LNCaP clone FGC (cell line): Measurements from ENCODE around the gene OLFML2A.

Experiments used
- DNase-seq: peaks from one replicate; pipeline ENCODE4 v3.0.0-alpha.2; 2011; ENCODE audit warnings: low read depth
- H3K4me3 ChIP-seq: 2 replicates; pipeline ENCODE4 v1.5.1; 2011; ENCODE audit warnings: mild to moderate bottlenecking, low read depth, low read length, control low read depth
- TF ChIP-seq, protein P1 (sequence below): IDR thresholded peaks from 2 replicates; pipeline ENCODE4 v1.5.1; 2012; ENCODE audit warnings: mild to moderate bottlenecking; ENCODE audit not compliant: control insufficient read depth, insufficient read depth; ENCODE audit errors: extremely low read depth

Gene OLFML2A

DNA sequence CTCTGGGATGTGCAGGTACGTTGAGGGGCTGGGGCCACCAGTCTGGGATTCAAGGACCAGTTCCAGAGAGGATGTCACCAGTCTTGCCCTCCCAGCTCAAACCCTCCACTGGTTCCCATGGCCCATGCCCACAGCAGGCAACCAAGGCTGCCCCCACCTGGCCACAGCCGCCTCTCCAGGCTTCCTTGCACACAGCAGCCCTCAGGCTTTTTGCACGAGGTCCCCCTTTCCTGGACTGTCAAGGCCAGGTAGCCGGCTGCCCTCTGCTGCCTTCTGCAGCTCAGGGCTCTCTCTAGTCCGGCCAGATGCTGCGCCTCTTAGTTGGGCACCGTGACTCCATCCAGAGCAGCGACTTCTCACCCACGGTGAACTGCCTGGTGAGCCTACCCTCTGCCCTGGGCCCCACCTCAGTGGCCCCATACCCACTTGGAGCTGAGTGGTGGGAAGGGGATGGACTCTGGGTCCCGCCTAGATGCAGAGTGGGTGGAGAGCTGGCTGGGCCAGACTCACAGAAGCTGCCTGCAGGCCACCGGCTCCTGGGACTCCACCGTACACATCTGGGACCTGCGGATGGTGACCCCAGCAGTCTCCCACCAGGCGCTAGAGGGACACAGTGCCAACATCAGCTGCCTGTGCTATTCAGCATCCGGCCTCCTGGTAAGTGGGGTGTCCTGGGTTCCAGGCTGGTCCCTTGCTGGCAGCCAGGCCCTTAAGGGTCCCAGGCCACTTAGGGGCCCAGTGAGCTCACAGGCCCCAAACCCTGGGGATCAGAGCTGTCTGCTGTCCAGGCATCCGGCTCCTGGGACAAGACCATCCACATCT lies 79.2 kb downstream of the OLFML2A start:
- TF ChIP-seq, protein P1, sequence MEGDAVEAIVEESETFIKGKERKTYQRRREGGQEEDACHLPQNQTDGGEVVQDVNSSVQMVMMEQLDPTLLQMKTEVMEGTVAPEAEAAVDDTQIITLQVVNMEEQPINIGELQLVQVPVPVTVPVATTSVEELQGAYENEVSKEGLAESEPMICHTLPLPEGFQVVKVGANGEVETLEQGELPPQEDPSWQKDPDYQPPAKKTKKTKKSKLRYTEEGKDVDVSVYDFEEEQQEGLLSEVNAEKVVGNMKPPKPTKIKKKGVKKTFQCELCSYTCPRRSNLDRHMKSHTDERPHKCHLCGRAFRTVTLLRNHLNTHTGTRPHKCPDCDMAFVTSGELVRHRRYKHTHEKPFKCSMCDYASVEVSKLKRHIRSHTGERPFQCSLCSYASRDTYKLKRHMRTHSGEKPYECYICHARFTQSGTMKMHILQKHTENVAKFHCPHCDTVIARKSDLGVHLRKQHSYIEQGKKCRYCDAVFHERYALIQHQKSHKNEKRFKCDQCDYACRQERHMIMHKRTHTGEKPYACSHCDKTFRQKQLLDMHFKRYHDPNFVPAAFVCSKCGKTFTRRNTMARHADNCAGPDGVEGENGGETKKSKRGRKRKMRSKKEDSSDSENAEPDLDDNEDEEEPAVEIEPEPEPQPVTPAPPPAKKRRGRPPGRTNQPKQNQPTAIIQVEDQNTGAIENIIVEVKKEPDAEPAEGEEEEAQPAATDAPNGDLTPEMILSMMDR: peak; percentile 46
- DNase-seq: no peak
- H3K4me3 ChIP-seq: no peak overlapping the region

DNA sequence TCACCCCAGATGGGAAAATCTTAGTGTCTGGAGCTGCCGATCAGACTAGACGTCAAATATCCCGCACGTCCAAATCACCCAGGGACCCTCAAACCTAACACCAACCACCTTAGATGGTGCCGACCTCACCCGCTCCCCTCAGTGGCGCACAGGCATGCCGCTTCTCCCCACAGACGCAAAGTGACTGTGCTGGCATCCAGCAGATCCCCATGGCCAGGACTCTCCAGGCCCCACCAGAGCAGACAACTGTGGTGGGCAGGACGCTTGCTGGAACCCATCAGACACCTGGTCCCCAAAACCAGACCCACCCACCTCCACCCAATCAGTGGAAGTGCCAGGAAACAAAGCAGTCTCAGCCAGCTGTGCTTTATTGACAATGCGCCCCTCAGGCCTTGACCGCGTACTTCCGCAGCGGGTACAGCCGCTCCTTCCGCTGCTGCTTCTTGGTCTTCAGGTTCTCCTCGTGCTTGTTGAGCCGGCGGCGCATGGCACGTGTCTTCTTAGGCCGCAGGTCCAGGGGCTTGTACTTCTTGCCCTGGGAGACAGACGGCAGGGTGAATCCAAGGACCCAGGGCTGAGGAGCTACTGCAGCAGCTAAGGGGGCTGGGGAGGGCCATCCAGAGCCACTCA lies 80.7 kb downstream of the OLFML2A start:
- TF ChIP-seq, protein P1: no peak
- no peak for DNase-seq
- no peak overlapping the region for H3K4me3 ChIP-seq

DNA sequence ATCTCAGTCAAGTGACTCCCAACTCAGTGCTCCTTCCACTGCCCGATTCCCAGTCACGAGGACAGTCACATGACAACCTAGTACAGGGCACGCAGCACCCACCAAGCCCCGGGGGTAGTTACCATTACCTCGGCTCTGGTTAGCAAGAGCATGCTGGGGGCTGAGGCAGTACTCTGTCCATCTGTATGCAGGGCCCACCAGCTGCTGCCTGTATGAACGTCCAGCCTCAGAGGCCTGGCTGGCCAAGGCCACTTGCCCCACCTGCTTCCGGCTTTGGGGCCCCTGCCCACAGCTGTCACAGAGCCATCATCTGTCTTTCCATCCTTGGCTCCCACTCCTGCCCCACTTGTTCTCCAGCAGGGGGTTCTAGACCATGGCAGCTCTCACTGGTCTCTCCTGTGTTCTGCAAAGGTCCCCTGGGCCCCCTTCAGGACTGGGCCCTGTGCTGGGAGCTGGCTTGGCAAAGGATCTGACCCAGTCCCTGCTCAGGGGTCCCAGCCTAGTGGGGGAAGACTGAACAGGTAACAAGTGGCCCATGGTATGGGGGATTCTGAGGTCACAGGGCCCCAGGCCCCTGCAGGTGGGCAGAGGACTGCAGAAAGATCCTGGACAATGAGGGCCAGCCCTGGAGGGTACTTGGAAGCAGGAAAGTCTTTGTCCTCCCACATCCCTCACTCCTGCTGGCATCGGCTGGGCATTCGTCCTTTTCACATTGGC lies 81.6 kb downstream of the OLFML2A start:
- no peak for DNase-seq
- H3K4me3 ChIP-seq: no peak overlapping the region
- TF ChIP-seq, protein P1: no peak

DNA sequence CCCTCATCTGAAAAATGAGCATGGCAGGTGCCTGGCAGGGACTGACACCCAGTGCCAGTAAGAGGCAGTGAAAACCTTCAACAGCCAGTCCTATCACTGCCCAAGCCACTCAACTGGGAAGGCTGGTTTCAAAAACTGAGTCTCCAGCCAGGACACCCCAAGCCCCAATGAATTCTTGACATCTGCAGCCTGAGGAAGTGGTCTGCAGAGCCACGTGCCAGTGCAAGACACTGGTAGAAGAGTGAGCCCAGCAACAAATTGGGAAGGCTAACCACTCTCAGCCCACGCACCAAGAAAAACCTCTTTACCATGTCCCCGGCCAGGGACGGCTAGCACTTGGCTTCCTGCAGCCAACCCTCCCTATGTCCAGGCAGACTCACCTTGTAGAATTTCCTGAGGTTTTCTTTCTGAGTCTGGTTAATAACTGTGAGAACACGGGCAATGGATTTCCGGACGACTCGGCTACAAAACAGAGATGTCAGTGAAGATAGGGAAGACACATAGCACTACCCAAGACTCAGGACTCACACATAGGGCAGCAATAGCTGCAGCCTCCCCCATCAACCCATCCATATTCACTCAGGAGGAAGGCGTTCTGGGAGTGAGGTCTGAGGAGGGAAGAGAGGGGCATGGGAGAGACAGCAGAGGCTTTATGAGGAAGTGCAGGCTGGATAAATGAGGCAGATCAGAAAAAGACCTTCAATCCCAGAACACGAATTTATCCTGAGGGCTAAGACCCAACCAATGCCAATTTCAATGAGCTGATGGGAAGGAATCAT lies 83.1 kb downstream of the OLFML2A start:
- TF ChIP-seq, protein P1: no peak

DNA sequence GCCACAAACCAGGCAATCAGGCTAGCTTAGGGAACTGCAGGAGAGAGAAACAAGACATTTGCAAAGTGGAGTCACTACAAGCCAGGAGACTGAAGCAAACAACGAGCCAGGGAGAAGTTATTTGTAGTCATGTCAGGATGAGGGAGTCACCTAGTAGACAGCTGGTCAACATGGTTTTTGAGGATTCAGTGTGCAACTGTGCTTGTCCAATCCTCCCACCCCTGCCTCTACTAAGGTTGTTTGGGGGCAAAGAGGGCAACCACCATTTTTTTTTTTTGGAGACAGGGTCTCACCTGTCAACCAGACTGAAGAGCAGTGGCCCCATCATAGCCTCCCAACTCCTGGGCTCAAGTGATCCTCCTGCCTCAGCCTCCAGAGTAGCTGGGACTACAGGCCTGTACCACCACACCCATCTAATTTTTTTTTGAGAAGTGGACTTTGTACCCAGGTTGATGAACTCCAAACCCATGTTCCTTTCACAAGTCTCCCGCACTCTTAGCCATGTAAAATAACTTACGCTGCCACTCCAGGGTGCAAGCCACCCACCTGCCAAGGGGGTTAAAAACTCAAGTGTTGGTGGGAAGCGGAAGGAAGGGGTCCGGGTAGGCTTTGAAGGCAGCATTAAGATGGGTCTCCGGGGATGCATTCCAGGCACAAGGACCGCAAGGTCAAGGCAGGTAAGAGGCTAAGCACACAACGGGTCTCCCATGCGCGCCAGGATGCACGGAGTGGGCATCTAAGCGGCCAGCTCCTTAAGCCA lies 83.8 kb downstream of the OLFML2A start:
- TF ChIP-seq, protein P1: no peak
- H3K4me3 ChIP-seq: peak overlapping the region; percentile 100
- DNase-seq: no peak

More for the DNA sequence above, 83.1 kb downstream of the OLFML2A start:
- DNase-seq: no peak
- H3K4me3 ChIP-seq: peak overlapping the region; percentile 100
